Measurements from ENCODE around the gene LSP1. TPM values are rescaled to one million over a fixed set of nuclear protein-coding genes. Genes with fewer than 3 reads are reported as not detected.

LSP1 gene
- polyA plus RNA-seq, 1 donor from 2014 or later, result not detected

DNA sequence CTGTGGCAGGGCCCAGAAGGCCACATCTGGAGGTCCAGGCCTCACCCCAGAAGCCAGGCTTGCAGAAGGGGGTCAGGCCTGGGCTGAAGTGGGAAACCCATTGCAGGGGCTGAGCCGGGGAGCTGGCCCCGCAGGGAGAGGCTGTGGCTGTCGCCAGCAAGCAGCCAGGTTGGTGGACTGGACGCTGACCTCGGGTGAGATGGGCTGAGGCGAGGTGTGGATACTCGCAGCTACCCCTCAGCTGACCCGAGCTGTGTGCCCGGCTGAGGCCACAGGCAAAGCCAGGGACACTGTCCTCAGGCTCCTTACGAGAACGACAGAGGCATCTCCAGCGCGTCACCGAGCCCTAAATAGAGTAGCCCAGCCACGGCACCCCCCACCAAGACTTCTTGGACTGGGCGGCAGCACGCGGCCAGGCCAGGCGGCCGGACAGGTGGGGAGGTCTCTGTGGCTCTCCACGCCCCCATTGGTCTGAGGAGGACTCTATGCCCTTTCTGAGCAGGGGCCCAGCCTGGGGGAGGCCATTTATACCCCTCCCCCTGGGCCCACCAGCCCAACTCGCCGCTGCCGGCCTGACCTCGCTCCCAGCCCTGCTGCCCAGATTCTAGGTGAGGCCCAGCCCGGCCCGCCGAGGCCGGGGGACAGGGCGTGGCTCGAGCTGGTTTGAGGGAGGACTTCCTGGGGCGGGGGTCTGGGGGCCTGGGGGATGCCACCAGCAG lies 14.3 kb upstream of the LSP1 start, which contains the start of gene TNNI2:
TSS of gene TNNI2 (plus strand) at position 556 of the 719 bp plus-strand sequence. CDS start 716 bp downstream, outside the sequence.
- H3K27me3 ChIP-seq (ENCODE audit: insufficient read depth, low read depth, low read length), result no peaks in the 10 kb centered on the region
- H3K4me3 ChIP-seq (ENCODE audit: low read length), result no peak within 1 kb of the TSS
- H3F3A ChIP-seq (ENCODE audit: insufficient read depth, low read length, poor library complexity, severe bottlenecking), result no peaks in the 10 kb centered on the region
- H3K79me2 ChIP-seq (replicated peaks; ENCODE audit: insufficient read depth, low read length), result no peaks in the 10 kb centered on the region
- H3K27ac ChIP-seq (ENCODE audit: low read length), result no peak within 1 kb of the TSS
- TF ChIP-seq SMC3 (conservative IDR thresholded peaks at IDR 0.05; ENCODE audit: poor library complexity) (no peak), EZH2 (IDR thresholded peaks at IDR 0.05; ENCODE audit: borderline replicate concordance, insufficient read depth, low read length, poor library complexity, severe bottlenecking) (no peak), POLR2AphosphoS5 (IDR thresholded peaks at IDR 0.05) (no peak), MXI1 (conservative IDR thresholded peaks at IDR 0.05; ENCODE audit: poor library complexity, severe bottlenecking) (no peak), TAF1 (IDR thresholded peaks at IDR 0.05; ENCODE audit: low read depth) (no peak), EP300 (conservative IDR thresholded peaks at IDR 0.05; ENCODE audit: poor library complexity, severe bottlenecking) (no peak), RAD21 (conservative IDR thresholded peaks at IDR 0.05) (no peak)
- TF ChIP-seq, protein P1, sequence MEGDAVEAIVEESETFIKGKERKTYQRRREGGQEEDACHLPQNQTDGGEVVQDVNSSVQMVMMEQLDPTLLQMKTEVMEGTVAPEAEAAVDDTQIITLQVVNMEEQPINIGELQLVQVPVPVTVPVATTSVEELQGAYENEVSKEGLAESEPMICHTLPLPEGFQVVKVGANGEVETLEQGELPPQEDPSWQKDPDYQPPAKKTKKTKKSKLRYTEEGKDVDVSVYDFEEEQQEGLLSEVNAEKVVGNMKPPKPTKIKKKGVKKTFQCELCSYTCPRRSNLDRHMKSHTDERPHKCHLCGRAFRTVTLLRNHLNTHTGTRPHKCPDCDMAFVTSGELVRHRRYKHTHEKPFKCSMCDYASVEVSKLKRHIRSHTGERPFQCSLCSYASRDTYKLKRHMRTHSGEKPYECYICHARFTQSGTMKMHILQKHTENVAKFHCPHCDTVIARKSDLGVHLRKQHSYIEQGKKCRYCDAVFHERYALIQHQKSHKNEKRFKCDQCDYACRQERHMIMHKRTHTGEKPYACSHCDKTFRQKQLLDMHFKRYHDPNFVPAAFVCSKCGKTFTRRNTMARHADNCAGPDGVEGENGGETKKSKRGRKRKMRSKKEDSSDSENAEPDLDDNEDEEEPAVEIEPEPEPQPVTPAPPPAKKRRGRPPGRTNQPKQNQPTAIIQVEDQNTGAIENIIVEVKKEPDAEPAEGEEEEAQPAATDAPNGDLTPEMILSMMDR (IDR thresholded peaks at IDR 0.05; ENCODE audit: poor library complexity, severe bottlenecking), result no peak
- TF ChIP-seq, protein P2, sequence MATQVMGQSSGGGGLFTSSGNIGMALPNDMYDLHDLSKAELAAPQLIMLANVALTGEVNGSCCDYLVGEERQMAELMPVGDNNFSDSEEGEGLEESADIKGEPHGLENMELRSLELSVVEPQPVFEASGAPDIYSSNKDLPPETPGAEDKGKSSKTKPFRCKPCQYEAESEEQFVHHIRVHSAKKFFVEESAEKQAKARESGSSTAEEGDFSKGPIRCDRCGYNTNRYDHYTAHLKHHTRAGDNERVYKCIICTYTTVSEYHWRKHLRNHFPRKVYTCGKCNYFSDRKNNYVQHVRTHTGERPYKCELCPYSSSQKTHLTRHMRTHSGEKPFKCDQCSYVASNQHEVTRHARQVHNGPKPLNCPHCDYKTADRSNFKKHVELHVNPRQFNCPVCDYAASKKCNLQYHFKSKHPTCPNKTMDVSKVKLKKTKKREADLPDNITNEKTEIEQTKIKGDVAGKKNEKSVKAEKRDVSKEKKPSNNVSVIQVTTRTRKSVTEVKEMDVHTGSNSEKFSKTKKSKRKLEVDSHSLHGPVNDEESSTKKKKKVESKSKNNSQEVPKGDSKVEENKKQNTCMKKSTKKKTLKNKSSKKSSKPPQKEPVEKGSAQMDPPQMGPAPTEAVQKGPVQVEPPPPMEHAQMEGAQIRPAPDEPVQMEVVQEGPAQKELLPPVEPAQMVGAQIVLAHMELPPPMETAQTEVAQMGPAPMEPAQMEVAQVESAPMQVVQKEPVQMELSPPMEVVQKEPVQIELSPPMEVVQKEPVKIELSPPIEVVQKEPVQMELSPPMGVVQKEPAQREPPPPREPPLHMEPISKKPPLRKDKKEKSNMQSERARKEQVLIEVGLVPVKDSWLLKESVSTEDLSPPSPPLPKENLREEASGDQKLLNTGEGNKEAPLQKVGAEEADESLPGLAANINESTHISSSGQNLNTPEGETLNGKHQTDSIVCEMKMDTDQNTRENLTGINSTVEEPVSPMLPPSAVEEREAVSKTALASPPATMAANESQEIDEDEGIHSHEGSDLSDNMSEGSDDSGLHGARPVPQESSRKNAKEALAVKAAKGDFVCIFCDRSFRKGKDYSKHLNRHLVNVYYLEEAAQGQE (IDR thresholded peaks at IDR 0.05; ENCODE audit: borderline replicate concordance), result no peak
- H4K20me1 ChIP-seq (ENCODE audit: insufficient read depth), result no peaks in the 10 kb centered on the region
- no peaks in the 10 kb centered on the region for H3K9me2 ChIP-seq (ENCODE audit: insufficient read depth, low read length)
- no peaks in the 10 kb centered on the region for H3K9me3 ChIP-seq (ENCODE audit: low read length)
- H2AFZ ChIP-seq (ENCODE audit: low read depth, low read length), result no peak within 1 kb of the TSS
- H3K4me2 ChIP-seq (ENCODE audit: low read length), result no peak within 1 kb of the TSS
- no peak within 1 kb of the TSS for H3K9ac ChIP-seq (ENCODE audit: low read length)
- no peaks in the 10 kb centered on the region for H3K36me3 ChIP-seq (ENCODE audit: insufficient read depth, low read length)

DNA sequence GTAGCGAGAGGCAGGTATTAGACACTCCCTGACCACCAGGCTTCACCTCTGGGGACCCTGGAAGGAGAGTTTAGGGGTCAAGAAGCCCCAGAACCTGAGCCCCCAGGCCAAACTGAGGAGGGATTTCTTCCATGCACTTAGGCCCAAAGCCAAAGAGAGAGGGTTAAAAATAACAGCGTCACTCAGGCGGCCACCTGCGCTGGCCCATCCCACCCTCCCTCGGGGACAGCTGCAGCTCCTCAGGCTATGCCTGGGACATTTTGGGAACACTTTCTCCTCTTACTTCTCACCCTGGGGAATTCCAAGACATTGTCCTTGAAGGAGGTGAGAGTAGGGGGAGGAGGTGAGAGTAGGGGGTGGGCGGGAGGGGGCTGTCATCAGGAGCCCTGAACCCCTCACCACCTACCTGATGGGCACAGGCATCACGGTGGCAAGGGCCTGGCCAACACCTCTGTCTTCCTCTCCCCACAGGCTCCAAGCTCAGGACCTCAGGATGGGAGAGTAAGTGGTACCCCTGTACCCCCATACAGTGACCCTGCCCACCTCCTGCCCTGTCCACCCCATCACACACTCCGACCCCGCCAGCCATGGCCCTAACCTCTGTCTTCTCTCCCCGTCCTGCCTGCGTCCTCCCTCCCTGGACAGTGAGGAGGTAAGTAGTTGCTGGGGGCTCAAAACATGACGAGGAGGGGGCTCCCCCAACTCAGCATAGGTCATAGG lies 13.5 kb upstream of the LSP1 start:
- no peaks in the 10 kb centered on the region for H3K36me3 ChIP-seq (ENCODE audit: insufficient read depth, low read length)
- no peak overlapping the region for H2AFZ ChIP-seq (ENCODE audit: low read depth, low read length)
- H3K4me3 ChIP-seq (ENCODE audit: low read length), result no peak overlapping the region
- no peak overlapping the region for H3K4me2 ChIP-seq (ENCODE audit: low read length)
- no peaks in the 10 kb centered on the region for H3K79me2 ChIP-seq (replicated peaks; ENCODE audit: insufficient read depth, low read length)
- H3K9me3 ChIP-seq (ENCODE audit: low read length), result no peaks in the 10 kb centered on the region
- TF ChIP-seq TAF1 (IDR thresholded peaks at IDR 0.05; ENCODE audit: low read depth) (no peak), POLR2AphosphoS5 (IDR thresholded peaks at IDR 0.05) (no peak), EZH2 (IDR thresholded peaks at IDR 0.05; ENCODE audit: borderline replicate concordance, insufficient read depth, low read length, poor library complexity, severe bottlenecking) (no peak), SMC3 (conservative IDR thresholded peaks at IDR 0.05; ENCODE audit: poor library complexity) (no peak), EP300 (conservative IDR thresholded peaks at IDR 0.05; ENCODE audit: poor library complexity, severe bottlenecking) (no peak), RAD21 (conservative IDR thresholded peaks at IDR 0.05) (no peak), MXI1 (conservative IDR thresholded peaks at IDR 0.05; ENCODE audit: poor library complexity, severe bottlenecking) (no peak)
- TF ChIP-seq, protein P2 (IDR thresholded peaks at IDR 0.05; ENCODE audit: borderline replicate concordance), result no peak
- TF ChIP-seq, protein P1 (IDR thresholded peaks at IDR 0.05; ENCODE audit: poor library complexity, severe bottlenecking), result no peak
- no peak overlapping the region for H3K9ac ChIP-seq (ENCODE audit: low read length)
- H4K20me1 ChIP-seq (ENCODE audit: insufficient read depth), result no peaks in the 10 kb centered on the region
- H3F3A ChIP-seq (ENCODE audit: insufficient read depth, low read length, poor library complexity, severe bottlenecking), result no peaks in the 10 kb centered on the region
- H3K27ac ChIP-seq (ENCODE audit: low read length), result no peak overlapping the region
- H3K27me3 ChIP-seq (ENCODE audit: insufficient read depth, low read depth, low read length), result no peaks in the 10 kb centered on the region
- H3K9me2 ChIP-seq (ENCODE audit: insufficient read depth, low read length), result no peaks in the 10 kb centered on the region

Data from neural cell (in vitro differentiated cells).